Hepatocyte (in vitro differentiated cells): Measurements from ENCODE around the gene PACS1. TPM values are rescaled to one million over a fixed set of nuclear protein-coding genes. Genes with fewer than 3 reads are reported as not detected.

ENCODE experiments used
- DNase-seq: peaks from one replicate; pipeline ENCODE4 v3.0.0-alpha.2; 2016; ENCODE audit warnings: low spot score
- H2AFZ ChIP-seq: fragments of 200-600 bp; sonication (generic); 2 replicates; pipeline ENCODE4 v1.6.0; 2016; ENCODE audit warnings: antibody characterized with exemption, mild to moderate bottlenecking
- H3K27ac ChIP-seq: fragments of 200-600 bp; sonication (generic); 2 replicates; pipeline ENCODE4 v1.5.1; 2016; ENCODE audit warnings: mild to moderate bottlenecking
- H3K27me3 ChIP-seq: fragments of 200-600 bp; sonication (generic); 2 replicates; pipeline ENCODE4 v1.6.1; 2016
- H3K36me3 ChIP-seq: fragments of 200-600 bp; sonication (generic); replicated peaks from 2 replicates; pipeline ENCODE4 v1.5.1; 2016; ENCODE audit warnings: low read depth; ENCODE audit not compliant: insufficient read depth
- H3K4me1 ChIP-seq: fragments of 200-600 bp; sonication (generic); 2 replicates; pipeline ENCODE4 v1.5.1; 2016; ENCODE audit warnings: mild to moderate bottlenecking, moderate library complexity; ENCODE audit not compliant: insufficient read depth
- H3K4me2 ChIP-seq: fragments of 200-600 bp; sonication (generic); 2 replicates; pipeline ENCODE4 v1.6.0; 2016
- H3K4me3 ChIP-seq: fragments of 200-600 bp; sonication (generic); 2 replicates; pipeline ENCODE4 v1.5.1; 2016; ENCODE audit warnings: mild to moderate bottlenecking
- H3K79me2 ChIP-seq: fragments of 200-600 bp; sonication (generic); 2 replicates; pipeline ENCODE4 v1.6.0; 2017; ENCODE audit warnings: mild to moderate bottlenecking
- H3K9me2 ChIP-seq: fragments of 200-600 bp; sonication (generic); replicated peaks from 2 replicates; pipeline ENCODE4 v1.6.0; 2017; ENCODE audit warnings: mild to moderate bottlenecking; ENCODE audit not compliant: insufficient read depth
- H3K9me3 ChIP-seq: fragments of 200-600 bp; sonication (generic); 2 replicates; pipeline ENCODE4 v1.5.1; 2016; ENCODE audit warnings: low read depth, mild to moderate bottlenecking
- H4K20me1 ChIP-seq: fragments of 200-600 bp; sonication (generic); 2 replicates; pipeline ENCODE4 v1.6.0; 2016; ENCODE audit warnings: mild to moderate bottlenecking; ENCODE audit not compliant: insufficient read depth, poor library complexity, severe bottlenecking
- EZH2 ChIP-seq: fragments of 200-600 bp; sonication (generic); IDR thresholded peaks from 2 replicates; pipeline ENCODE4 v1.6.1; 2016; ENCODE audit warnings: antibody characterized with exemption, mild to moderate bottlenecking, borderline replicate concordance
- EZH2phosphoT487 ChIP-seq: fragments of 200-600 bp; sonication (generic); IDR thresholded peaks from one replicate; pipeline ENCODE4 v1.6.1; 2018; ENCODE audit warnings: antibody characterized with exemption, mild to moderate bottlenecking, low read depth, moderate library complexity; ENCODE audit not compliant: unreplicated experiment, severe bottlenecking
- WGBS: methylation state at CpG from one replicate; pipeline ENCODE4 v1.1.6; 2016; ENCODE audit warnings: low lambda C conversion rate; ENCODE audit errors: missing lambda C conversion rate; 5-methylcytosine and 5-hydroxymethylcytosine counted together
- polyA plus RNA-seq: library from polyadenylated mRNA; unstranded; fragments of >200 nt; fragmentation: Nextera tagmentation; extraction: Ambion mirVana; gene quantifications from 2 replicates; pipeline ENCODE4 v1.2.1, GENCODE V29; 2016
- total RNA-seq: library from RNA; depleted of rRNA; stranded (reverse); fragments of >200 nt; gene quantifications from 2 replicates; pipeline ENCODE4 v1.2.3, GENCODE V29; 2014
- TF ChIP-seq, protein P1 (sequence below): fragments of 200-600 bp; sonication (generic); IDR thresholded peaks from 2 replicates; pipeline ENCODE4 v1.5.1; 2016; ENCODE audit warnings: antibody characterized with exemption, mild to moderate bottlenecking; ENCODE audit not compliant: poor library complexity

PACS1 gene
- total and polyA plus RNA-seq, 2 experiments from 2014 or later = 28.2 to 71.5 TPM

DNA sequence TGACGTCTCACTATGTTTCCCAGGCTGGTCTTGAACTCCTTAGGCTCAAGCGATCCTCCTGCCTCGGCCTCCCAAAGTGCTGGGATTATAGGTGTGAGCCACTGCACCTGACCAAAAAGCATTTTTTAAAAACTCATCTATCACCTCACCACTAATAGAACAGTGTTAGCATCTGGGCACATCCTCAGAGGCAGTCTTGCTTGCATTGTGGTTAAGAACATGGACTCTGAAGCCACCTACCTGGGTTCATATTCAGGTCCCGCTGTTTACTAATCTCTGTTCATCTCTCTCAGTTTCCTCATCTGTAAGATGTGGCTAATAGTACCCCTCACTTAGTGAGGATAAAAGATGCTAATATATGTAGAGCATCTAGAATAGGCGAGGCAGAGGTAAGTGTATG, 90.6 kb downstream of the PACS1 start:
- Histone ChIP-seq H2AFZ (no peak overlapping the region), H3K36me3 (no peaks in the 10 kb centered on the region), H3K9me2 (no peaks in the 10 kb centered on the region), H3K79me2 (peaks cover 38% of the 10 kb centered on the region), H3K27me3 (no peaks in the 10 kb centered on the region), H3K27ac (no peak overlapping the region), H3K4me1 (no peaks in the 10 kb centered on the region), H3K4me2 (no peak overlapping the region), H3K9me3 (no peaks in the 10 kb centered on the region), H3K4me3 (no peak overlapping the region), H4K20me1 (no peaks in the 10 kb centered on the region)
- no peak for DNase-seq
- TF ChIP-seq EZH2 (no peak), EZH2phosphoT487 (no peak)
- TF ChIP-seq, protein P1, sequence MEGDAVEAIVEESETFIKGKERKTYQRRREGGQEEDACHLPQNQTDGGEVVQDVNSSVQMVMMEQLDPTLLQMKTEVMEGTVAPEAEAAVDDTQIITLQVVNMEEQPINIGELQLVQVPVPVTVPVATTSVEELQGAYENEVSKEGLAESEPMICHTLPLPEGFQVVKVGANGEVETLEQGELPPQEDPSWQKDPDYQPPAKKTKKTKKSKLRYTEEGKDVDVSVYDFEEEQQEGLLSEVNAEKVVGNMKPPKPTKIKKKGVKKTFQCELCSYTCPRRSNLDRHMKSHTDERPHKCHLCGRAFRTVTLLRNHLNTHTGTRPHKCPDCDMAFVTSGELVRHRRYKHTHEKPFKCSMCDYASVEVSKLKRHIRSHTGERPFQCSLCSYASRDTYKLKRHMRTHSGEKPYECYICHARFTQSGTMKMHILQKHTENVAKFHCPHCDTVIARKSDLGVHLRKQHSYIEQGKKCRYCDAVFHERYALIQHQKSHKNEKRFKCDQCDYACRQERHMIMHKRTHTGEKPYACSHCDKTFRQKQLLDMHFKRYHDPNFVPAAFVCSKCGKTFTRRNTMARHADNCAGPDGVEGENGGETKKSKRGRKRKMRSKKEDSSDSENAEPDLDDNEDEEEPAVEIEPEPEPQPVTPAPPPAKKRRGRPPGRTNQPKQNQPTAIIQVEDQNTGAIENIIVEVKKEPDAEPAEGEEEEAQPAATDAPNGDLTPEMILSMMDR = no peak
- WGBS = 98% methylated on average over 5 of the region's 5 CpGs

DNA sequence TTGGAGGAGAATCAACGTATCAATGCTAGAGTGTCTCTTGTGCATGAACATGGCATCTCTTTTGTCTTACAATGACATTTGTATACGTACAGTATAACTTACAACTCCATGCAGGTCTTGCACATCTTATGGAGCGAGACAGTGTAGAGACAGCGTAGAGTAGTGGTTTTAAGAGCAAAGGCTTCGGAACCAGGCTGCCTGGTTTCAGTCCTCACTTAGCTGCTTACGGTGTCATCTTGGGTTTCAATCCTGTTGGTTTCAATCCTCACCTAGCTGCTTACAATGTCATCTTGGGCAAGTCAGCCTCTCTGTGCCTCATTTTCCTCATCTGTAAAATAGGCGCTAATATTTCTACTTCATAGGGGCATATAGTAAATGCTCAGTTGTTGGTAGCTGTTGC, 98.2 kb downstream of the PACS1 start:
- no peak overlapping the region for H3K4me3 ChIP-seq
- H2AFZ ChIP-seq = no peak overlapping the region
- no peaks in the 10 kb centered on the region for H3K9me2 ChIP-seq
- no peak for TF ChIP-seq EZH2
- no peak for TF ChIP-seq EZH2phosphoT487
- TF ChIP-seq, protein P1 = no peak
- no peaks in the 10 kb centered on the region for H3K36me3 ChIP-seq
- no peak overlapping the region for H3K4me2 ChIP-seq
- no peaks in the 10 kb centered on the region for H4K20me1 ChIP-seq
- H3K9me3 ChIP-seq = no peaks in the 10 kb centered on the region
- DNase-seq = no peak
- H3K4me1 ChIP-seq = no peaks in the 10 kb centered on the region
- 97% methylated on average over 7 of the region's 7 CpGs for WGBS
- no peaks in the 10 kb centered on the region for H3K27me3 ChIP-seq
- no peak overlapping the region for H3K27ac ChIP-seq
- H3K79me2 ChIP-seq = peaks cover 40% of the 10 kb centered on the region

DNA sequence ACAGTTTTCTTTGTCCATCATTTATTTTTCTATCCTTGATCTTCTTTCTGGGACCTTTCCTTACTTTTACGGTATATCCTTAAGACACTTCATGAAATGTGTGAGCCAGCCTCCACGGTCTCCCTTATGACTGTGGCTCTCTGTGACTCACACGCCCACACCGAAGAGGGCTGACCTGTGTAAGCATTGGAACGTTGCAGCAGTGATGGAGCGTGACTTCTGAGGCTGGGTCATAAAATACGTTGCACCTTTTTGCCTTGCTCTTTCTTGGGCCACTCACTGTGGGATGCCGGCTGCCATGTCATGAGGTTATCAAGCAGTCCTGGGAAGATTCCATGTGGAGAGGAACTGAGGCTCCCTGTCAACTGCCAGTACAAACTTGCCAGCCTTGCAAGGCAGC, 102.1 kb downstream of the PACS1 start:
- no peaks in the 10 kb centered on the region for H3K9me3 ChIP-seq
- no peak overlapping the region for H3K4me3 ChIP-seq
- H3K4me2 ChIP-seq = no peak overlapping the region
- H3K27me3 ChIP-seq = no peaks in the 10 kb centered on the region
- H3K79me2 ChIP-seq = peaks cover 43% of the 10 kb centered on the region
- peaks cover 3% of the 10 kb centered on the region for H4K20me1 ChIP-seq
- 84% methylated on average over 8 of the region's 8 CpGs for WGBS
- TF ChIP-seq EZH2phosphoT487 = no peak
- TF ChIP-seq EZH2 = no peak
- TF ChIP-seq, protein P1 = no peak
- no peaks in the 10 kb centered on the region for H3K36me3 ChIP-seq
- DNase-seq = peak; percentile 31
- no peak overlapping the region for H2AFZ ChIP-seq
- H3K4me1 ChIP-seq = no peaks in the 10 kb centered on the region
- no peak overlapping the region for H3K27ac ChIP-seq
- no peaks in the 10 kb centered on the region for H3K9me2 ChIP-seq

DNA sequence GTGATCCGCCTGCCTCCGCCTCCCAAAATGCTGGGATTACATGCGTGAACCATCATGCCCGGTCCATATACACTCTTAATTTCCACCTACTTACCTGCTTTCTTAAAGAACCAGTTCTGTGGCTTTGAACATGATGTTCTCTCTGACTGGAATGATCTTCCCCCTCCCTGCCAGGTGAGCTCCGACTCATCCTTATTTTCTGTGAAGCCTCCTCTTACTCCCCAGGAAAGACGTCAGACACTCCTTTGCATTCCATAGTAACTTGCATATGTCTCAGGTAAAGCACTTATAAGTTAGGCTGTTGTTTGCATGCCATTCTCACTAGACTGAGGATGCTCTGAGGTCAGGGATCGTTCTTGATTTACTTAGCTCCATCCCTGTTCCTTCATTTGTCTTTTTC, 106.6 kb downstream of the PACS1 start:
- Histone ChIP-seq H3K9me2 (no peaks in the 10 kb centered on the region), H2AFZ (no peak overlapping the region), H3K4me1 (peaks cover 2% of the 10 kb centered on the region), H3K4me3 (no peak overlapping the region), H3K27me3 (no peaks in the 10 kb centered on the region), H3K79me2 (peaks cover 52% of the 10 kb centered on the region), H3K4me2 (no peak overlapping the region), H3K27ac (no peak overlapping the region), H3K9me3 (no peaks in the 10 kb centered on the region), H3K36me3 (no peaks in the 10 kb centered on the region), H4K20me1 (peaks cover 3% of the 10 kb centered on the region)
- WGBS = 87% methylated on average over 7 of the region's 7 CpGs
- TF ChIP-seq, protein P1 = no peak
- TF ChIP-seq EZH2 = no peak
- TF ChIP-seq EZH2phosphoT487 = no peak
- no peak for DNase-seq
